HEK293T (cell line): ENCODE measurements around the gene RFC4.

Source experiments
- BHLHE40 ChIP-seq: fragments of 450-650 bp; IDR thresholded peaks from 2 replicates; pipeline ENCODE4 v1.6.1; 2016; ENCODE audit warnings: mild to moderate bottlenecking, moderate library complexity, borderline replicate concordance
- CTBP1 ChIP-seq: fragments of 450-650 bp; IDR thresholded peaks from 2 replicates; pipeline ENCODE4 v1.6.1; 2016; ENCODE audit warnings: borderline replicate concordance
- ELF4 ChIP-seq: fragments of 450-650 bp; IDR thresholded peaks from 2 replicates; pipeline ENCODE4 v1.6.1; 2017; ENCODE audit warnings: antibody characterized with exemption
- FOXA1 ChIP-seq: fragments of 450-650 bp; IDR thresholded peaks from 2 replicates; pipeline ENCODE4 v1.6.1; 2016; ENCODE audit warnings: mild to moderate bottlenecking
- FOXM1 ChIP-seq: fragments of 450-650 bp; IDR thresholded peaks from 2 replicates; pipeline ENCODE4 v1.6.1; 2017; ENCODE audit warnings: mild to moderate bottlenecking, borderline replicate concordance
- HDGF ChIP-seq: fragments of 450-650 bp; IDR thresholded peaks from 2 replicates; pipeline ENCODE4 v1.6.1; 2017; ENCODE audit warnings: antibody characterized with exemption, borderline replicate concordance
- L3MBTL2 ChIP-seq: fragments of 450-650 bp; conservative IDR thresholded peaks from 2 replicates; pipeline ENCODE4 v1.6.1; 2016; ENCODE audit warnings: mild to moderate bottlenecking
- LEF1 ChIP-seq: fragments of 450-650 bp; IDR thresholded peaks from 2 replicates; pipeline ENCODE4 v1.6.1; 2017; ENCODE audit warnings: mild to moderate bottlenecking, borderline replicate concordance
- NFRKB ChIP-seq: fragments of 450-650 bp; IDR thresholded peaks from 2 replicates; pipeline ENCODE4 v1.6.1; 2016; ENCODE audit warnings: mild to moderate bottlenecking, moderate library complexity
- PKNOX1 ChIP-seq: fragments of 450-650 bp; IDR thresholded peaks from 2 replicates; pipeline ENCODE4 v1.6.1; 2016

- TF ChIP-seq LEF1 = peak; percentile 72; the same call in 1 of the 2 replicates
- TF ChIP-seq PKNOX1 = no peak
- 0 out of 2 replicates have a peak, but pooled peaks have one; percentile 15 for TF ChIP-seq FOXM1
- peak; percentile 84 for TF ChIP-seq NFRKB
- no peak for TF ChIP-seq BHLHE40
- TF ChIP-seq L3MBTL2 = peak; percentile 49; the same call in 1 of the 2 replicates
- TF ChIP-seq ELF4 = peak; percentile 85
- no peak for TF ChIP-seq CTBP1
- TF ChIP-seq HDGF = no peak
- TF ChIP-seq FOXA1 = no peak
Observed at GRCh38 chr3:186783058-186783730, 23.1 kb downstream of the RFC4 start, which contains the start of gene EIF4A2.
